GM21723 (cell line): ENCODE data around the gene SNAP23.
"Not testable (repeated sequence)": the region's sequence is repeated elsewhere in the genome, so short reads cannot be mapped to it uniquely, and the experiment has no call there.

Experiments
- ATAC-seq: cut with Tn5 transposase; IDR thresholded peaks from one replicate; pipeline ENCODE4 v1.9.1; 2021; ENCODE audit warnings: mild to moderate bottlenecking, moderate library complexity; ENCODE audit not compliant: unreplicated experiment

The SNAP23 gene

GRCh38 chr15:42556550-42557207 is 61.2 kb downstream of the SNAP23 start:
- ATAC-seq, result not testable (repeated sequence)

DNA sequence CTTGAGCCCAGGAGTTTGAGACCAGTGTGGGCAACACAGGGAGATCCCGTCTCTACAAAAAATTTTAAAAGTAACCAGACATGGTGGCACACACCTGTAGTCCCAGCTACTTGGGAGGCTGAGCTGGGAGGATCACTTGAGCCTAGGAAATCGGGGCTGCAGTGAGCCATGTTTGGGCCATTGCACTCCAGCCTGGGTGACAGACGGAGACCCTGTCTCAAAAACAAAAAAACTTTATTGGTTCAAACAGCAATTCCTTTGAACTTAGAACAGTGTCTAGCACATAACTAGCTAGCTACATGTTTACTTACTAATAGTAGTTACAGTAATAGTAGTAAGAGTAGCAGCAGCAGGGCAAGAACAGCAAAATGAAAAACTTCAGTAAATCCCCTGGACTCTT is 63.3 kb downstream of the SNAP23 start:
- no peak for ATAC-seq

DNA sequence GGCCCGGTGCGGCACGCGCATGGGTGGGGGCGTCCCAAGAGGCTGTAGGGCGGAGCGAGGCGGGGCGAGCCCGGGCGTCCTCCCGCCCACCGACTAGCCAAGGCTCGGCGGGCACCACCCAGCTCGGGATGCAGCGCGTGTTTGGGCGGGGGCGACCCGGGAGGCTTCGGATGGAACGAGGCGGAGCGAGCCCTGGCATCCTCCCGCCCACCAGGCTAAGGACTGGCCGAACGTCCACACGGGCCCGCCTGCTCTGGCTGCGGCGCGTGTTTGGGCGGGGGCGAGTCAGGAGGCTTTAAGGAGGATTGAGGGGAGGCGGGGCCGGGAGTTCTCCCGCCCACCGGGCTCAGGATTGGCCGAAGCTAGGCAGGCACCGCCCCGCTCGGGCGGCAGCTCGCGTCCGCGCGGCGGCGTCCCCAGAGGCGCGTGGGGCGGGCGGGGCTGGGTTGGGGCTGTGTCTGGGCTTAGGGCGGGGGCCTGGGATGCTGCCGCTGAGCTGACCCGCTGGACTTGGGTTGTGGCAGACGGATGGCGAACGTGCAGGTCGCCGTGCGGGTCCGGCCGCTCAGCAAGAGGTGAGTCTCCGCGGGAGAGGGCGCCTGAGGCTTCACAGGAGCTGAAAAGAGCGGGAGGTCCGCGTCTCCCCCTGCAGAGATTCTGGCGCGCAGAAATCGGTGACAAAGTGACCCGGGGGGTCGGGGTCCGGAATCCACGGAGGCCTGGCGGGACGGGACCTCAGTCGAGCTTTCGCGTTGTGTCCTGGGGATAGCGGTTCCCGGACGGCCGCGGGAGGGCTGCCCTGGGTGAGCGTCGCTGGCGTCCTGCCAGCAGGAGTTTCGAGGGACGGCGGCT is 80.0 kb downstream of the SNAP23 start, which contains the start of gene STARD9:
Gene STARD9, plus strand, starts transcription at position 419 of the 852 bp plus-strand sequence. Its CDS starts 110 bp downstream, at position 529.
- peak; percentile 87 for ATAC-seq

- ATAC-seq, result no peak
Observed at GRCh38 chr15:42576040-42576594, 80.7 kb downstream of the SNAP23 start.

DNA sequence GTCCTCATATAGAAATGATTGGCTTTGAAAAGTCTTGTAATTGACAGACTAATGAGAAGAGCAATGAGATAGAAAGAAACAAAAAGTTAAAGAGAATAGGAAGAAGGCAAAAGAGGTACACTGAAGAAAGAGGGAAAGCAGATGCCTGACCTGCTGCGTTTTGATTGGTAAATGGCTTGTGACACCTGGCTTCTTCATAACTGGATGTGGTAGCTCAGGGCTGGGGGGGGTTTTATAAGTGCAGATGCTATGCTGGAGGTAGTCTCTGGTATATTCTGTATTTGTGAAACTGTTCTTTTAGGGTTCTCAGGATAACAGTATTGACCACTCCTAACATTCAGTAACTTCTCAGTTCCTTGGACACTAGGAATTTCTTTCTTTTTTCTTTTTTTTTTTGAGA is 81.3 kb downstream of the SNAP23 start:
- ATAC-seq, result no peak

GRCh38 chr15:42577514-42578031 is 82.1 kb downstream of the SNAP23 start:
- no peak for ATAC-seq

- no peak for ATAC-seq
Observed at GRCh38 chr15:42578984-42579537, 83.6 kb downstream of the SNAP23 start.

- ATAC-seq, result peak; percentile 73
Observed at GRCh38 chr15:42581272-42581730, 85.9 kb downstream of the SNAP23 start.
